Stimulated activated CD8-positive, alpha-beta memory T cell treated with anti-CD3 and anti-CD28 coated beads, Interleukin-12 subunit alpha, Interleukin-12 subunit beta, amount 100 ng/mL, for 24 hours (primary cell): Measurements from ENCODE around the gene ANKRD27.
"Not testable (repeated sequence)": the region's sequence is repeated elsewhere in the genome, so short reads cannot be mapped to it uniquely, and the experiment has no call there.

Source experiments
- DNase-seq: peaks from one replicate; pipeline ENCODE4 v3.0.0-alpha.2; 2020; ENCODE audit errors: extremely low read depth

ANKRD27 gene

DNA sequence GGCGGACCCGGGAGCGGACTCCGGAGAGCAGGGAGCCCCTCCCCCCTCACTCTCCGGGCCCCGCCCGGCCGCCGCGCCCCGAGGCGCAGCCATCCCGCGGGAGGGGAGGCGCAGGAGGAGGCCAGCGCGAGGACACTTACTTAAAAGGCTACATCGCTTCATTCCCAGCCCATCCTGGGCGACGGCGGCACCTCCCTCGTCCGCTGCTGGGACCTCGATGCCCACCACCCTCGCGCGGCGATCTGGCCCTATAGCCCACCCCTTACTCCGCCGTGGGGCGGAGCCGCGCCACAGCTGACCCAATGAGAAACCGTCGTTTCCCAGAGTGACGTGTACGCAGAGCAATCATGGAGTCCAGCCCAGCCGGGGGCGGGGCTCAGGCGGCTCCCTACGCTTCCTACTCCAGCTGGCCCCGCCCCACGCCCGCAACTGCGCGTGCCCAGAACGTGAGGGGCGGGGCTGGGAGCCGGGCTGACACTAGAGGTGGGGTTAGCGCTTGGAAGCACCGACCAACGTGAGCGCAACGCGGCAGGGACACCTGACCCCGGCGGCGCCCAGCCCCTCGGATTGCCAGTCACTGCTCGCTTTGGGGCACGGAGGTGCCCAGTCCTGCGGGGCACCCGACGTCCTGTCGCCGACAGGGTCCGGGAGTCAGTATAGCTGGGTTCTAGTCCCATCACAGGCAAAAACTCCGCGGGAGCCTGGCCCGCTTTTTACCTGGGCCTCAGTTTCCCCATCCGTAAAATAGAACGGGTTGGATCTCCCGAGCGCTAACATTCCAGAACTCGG lies at the start of gene ANKRD27:
Gene ANKRD27 (minus strand): TSS at position 250 of the 789 bp plus-strand sequence. CDS start 16,165 bp downstream, outside the sequence.
- peak; percentile 95 for DNase-seq

DNA sequence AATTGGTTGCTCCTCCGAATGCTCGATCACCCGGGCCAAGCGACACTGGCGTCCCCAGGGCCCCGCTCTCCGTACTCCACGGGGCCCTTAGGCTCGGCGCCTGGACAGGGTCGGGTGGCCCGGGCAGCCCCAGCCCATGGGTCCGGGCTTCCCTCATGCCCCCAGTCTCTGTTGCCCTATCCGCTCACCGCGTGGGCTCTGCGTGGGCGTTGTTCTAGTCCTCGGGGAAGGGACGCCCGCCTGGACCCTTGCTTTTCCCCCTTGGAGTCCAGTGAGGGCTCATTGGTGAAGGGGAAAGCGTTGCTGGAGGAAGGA lies 45.9 kb upstream of the ANKRD27 start:
- no peak for DNase-seq

DNA sequence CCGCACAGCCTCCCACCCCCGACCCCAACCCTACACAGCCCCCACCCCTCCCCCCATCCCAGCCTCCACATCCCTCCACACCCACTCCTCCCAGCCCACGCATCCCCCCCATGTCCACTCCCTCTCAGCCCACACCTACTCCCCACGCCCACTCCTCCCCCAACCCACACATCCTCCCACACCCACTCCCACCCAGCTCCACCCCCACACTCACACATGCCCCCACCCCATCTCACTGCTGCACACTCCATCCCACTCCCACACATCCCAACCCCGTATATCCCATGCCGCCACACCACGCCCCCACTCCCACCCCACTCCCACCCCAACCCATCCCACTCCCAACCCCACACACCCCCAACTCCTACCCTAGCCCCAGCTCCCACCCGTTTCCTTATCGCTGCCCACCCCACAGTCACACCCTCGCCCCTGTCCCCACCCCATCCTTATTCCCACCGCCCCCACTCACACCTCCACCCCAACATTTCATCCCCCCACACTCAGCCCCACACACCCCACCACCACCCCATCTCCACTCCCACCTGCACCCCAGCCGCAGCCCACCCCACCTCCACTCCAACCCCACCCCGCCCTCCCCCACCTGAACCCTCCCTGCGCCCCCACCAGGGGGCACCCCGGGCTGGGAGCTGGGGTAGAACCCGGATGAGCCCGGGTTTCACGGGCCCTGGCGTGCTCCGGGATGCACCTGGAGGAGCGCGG lies 45.4 kb upstream of the ANKRD27 start:
- no peak for DNase-seq

DNA sequence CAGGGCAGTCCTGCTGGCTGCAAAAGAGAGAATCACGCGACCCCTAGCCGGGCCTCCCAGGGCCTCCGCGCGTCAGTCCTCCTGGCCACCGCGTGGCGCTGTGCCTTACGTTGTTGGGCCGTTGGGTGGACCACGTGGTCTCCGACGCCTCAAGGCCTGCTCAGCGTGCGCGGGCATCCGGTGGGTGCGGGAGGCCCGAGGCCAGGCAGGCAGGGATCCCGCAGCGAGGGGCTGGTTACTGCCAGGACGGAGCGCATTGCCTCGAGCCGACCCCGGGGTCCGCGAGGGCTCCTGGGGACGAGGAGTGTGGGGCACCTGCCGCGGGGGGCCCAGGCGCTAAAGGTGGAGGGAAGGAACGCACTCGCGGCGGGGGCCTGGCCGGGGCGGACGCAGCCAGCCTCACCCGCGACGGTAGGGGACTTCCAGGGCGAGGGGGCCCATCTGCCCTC lies 44.7 kb upstream of the ANKRD27 start, which contains the start of gene TDRD12:
Gene TDRD12 (plus strand): TSS at position 157 of the 449 bp plus-strand sequence. CDS start 306 bp downstream, outside the sequence.
- DNase-seq, result no peak

DNA sequence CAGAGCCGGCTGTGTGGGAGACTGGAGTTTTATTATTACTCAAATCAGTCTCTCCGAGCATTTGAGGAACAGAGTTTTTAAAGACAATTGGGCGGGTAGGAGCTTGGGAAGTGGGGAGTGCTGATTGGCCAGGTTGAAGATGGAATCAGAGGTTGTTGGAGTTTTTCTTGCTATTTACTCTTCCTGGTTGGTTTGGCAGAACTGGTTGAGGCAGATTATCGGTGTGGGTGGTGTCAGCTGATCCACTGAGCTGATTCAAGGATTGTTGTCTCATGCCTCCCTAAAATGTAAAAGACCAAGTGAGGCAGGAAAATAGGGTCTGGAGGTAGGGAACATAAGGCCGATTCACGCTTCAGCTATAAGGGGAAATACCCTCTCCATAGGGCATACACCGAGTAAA lies 43.3 kb upstream of the ANKRD27 start:
- no peak for DNase-seq

DNA sequence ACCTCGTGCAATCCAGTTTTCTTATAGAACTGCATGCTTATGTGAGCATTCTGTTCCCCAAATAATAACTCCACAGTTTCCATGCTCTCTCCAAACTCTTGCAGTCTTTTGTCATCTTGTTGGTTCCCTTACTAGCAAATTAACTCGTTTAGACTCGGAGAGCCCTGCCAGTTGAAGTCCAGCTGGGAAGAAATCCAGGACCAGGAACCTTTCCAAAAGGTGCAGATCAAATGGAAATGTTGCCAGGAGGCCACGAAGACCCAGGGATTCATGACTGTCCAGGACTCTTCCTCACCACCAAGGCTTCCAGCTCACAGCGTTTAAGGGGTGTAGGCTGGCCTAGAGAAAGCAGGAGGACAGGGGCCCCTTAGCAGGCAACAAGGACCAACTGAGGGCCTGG lies 42.5 kb upstream of the ANKRD27 start:
- no peak for DNase-seq

DNA sequence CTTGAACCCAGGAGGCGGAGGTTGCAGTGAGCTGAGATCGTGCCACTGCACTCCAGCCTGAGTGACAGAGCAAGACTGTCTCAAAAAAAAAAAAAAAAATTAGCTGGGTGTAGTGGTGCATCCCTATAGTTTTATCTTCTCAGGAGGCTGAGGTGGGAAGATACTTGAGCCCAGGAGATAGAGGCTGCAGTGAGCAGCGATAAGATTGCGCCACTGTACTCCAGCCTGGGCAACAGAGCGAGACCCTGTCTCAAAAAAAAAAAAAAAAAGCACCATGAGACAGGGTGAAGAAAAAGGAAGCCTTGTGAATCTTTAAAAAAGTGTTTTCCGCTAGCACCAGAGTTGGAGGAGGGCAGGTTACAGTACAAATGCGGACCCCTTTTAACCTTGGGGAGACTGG lies 41.2 kb upstream of the ANKRD27 start:
- not testable (repeated sequence) for DNase-seq

DNA sequence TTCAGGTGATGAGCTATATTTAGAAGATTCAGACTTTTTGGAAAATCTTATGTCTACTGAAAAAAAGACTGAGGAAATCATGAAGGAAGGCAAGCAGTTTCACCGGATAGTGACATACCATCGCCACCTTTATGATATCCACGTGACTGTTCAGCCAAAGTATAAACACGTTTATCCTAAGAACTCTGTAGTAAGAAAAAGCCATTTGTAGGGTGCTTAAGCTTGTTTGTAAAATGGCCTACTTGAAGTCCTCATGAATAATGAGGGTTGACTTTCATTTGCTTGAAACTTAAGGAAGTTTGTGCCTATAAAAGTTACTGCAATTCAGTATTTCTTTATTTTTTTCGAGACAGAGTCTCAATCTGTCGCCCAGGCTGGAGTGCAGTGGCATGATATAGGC lies 36.8 kb upstream of the ANKRD27 start:
- DNase-seq, result no peak

DNA sequence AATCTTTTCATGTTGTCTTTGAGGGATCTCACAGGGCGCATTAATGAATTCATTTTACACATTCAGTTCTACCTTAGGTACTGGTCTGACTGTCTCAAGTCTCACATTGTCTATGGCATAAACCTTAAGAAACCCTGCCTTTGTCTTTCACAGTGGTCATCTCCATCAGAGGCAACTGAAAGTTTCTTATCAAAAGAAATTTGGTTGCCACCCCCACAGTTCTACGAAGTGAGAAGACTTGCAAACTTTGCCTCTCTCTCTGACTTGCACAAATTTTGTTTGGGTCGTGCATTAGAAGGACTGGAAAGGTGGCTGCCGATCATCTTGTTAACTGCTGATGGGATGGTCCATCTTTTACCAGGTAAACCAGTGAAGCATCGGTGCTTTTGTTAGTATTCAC lies 34.1 kb upstream of the ANKRD27 start:
- DNase-seq, result no peak

DNA sequence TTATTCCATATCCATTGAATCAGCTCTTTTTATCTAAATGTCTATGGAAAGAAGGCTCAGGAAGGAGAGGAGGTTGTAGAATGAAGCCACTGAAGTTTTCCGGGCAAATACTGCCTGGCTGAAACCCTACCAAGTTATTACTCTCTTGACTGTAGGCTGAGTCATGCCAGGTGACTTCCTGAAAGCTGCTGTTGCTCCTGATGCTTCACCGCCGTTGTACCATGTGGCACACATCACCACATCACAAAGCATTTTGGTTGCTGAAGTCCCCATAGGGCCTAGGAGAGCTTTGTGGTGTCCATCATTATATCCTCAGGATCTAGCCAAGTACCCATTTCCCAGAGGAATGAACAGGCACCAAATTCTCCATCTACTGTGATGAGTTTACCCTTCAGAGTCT lies 33.5 kb upstream of the ANKRD27 start:
- no peak for DNase-seq

DNA sequence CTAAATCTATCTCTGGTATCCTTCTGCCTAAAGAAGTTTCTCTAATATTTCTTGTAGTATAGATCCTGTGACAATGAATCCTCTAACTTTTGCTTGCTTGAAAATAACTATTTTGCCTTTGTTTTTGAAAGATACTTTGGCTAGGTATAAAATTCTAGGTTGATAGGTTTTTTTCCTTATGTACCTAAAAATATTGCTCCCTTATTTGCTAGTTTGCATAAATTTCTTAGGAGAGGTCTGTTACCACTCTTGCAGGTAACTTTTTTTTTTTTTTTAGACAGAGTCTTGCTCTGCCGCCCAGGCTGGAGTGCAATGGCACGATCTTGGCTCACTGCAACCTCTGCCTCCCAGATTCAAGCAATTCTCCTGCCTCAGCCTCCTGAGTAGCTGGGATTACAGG lies 29.0 kb upstream of the ANKRD27 start:
- not testable (repeated sequence) for DNase-seq

DNA sequence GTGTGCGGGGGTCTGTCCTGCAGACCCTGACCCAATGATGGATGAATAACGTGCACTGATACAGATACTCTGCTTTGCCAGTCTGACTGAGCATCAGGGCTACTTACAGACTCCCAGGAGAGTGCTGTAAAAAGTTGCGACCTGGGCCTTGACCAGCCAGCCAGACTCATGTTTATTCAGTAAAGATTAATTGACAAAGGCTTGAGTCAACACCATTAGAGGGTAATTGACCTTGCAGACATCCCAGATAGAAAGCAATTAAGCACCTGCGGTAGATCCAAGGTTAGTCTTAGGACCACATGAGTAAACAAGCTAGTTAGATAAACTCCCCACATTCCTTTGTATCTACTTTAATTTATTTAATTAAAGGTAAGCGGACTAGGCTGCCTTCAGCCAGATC lies 27.0 kb upstream of the ANKRD27 start:
- DNase-seq, result no peak

DNA sequence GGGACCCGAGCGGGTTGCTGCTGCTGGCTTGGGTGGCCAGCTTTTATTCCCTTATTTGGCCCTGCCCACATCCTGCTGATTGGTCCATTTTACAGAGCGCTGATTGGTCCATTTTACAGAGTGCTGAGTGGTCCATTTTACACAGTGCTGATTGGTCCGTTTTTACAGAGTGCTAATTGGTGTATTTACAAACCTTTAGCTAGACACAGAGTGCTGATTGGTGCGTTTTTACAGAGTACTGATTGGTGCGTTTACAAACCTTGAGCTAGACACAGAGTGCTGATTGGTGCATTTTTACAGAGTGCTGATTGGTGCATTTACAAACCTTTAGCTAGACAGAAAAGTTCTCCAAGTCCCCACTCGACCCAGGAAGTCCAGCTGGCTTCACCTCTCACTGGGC lies 25.1 kb upstream of the ANKRD27 start:
- not testable (repeated sequence) for DNase-seq

DNA sequence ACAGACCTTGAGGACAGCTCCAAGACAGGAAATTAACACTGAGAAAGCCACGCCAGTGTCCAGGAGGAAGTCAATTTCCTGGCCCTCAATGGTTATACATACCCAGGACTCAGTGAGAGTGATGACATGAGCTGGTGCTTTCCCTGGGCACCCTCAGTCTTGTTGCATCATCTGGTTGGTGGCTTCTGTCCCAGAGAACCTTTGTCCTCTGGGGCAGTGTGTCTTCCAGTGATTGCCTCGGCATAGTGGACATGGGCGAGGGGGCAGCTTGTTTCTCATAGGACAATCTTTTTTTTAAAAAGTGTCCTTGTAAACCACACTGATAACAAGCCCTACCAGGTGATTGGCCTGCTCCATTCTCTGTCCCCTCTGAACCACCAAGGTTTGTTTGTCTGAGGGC lies 21.8 kb upstream of the ANKRD27 start:
- DNase-seq, result not testable (repeated sequence)

DNA sequence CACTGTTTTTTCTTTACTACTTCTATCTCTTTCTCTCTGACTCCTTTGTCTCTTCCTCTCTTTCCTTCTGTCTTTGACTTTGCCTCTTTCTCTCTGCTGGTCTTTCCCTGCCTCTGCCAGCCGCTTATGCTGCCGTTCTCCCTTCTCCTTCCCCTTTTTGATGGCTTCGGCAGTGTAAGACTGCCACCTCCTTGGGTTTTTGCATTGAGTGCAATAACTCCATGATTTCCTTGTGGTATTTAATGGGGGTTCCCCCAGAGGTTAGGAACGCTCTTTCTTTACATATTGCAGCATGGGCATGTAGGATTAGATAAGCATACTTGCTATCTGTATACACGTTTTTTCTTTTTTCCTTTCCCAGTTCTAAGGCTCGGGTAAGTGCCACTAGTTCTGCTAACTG lies 20.5 kb upstream of the ANKRD27 start:
- not testable (repeated sequence) for DNase-seq

DNA sequence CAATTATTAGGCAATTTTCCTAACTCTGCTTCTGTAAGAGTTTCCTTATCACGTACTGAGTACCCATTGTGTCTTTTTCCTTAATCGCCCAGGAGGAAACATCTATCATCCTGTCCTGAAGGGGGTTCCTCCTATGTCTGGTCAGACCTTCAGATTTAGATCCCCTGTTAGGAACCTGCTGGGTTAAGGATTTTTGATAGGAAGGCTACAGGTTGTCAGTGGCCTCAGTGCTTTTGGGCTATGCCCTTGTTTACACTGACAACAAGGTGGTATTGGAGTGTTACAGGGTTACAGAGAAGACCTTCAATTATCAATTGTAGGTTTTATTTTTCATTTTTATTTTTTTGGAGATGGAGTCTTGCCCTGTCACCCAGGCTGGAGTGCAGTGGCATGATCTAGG lies 19.9 kb upstream of the ANKRD27 start:
- not testable (repeated sequence) for DNase-seq

DNA sequence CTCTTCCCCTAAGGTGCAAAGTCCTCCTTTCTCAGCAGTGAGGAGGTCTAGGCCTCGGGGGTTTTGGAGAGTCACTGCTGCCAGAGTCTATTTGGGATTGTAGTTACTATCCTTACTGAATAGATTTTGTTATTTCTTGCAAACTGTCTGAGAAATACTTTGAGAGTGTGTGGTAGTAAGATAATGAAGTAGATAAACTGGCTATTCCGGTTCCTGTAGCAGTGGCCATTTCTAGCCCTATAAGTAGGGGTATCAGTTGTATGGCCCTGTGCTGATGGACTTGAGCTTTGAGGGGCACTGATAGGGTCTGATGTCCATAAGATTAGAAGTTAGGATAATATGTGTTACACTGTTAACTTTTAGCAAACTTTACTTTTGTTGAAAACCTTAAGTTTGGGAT lies 19.3 kb upstream of the ANKRD27 start:
- DNase-seq, result not testable (repeated sequence)

DNA sequence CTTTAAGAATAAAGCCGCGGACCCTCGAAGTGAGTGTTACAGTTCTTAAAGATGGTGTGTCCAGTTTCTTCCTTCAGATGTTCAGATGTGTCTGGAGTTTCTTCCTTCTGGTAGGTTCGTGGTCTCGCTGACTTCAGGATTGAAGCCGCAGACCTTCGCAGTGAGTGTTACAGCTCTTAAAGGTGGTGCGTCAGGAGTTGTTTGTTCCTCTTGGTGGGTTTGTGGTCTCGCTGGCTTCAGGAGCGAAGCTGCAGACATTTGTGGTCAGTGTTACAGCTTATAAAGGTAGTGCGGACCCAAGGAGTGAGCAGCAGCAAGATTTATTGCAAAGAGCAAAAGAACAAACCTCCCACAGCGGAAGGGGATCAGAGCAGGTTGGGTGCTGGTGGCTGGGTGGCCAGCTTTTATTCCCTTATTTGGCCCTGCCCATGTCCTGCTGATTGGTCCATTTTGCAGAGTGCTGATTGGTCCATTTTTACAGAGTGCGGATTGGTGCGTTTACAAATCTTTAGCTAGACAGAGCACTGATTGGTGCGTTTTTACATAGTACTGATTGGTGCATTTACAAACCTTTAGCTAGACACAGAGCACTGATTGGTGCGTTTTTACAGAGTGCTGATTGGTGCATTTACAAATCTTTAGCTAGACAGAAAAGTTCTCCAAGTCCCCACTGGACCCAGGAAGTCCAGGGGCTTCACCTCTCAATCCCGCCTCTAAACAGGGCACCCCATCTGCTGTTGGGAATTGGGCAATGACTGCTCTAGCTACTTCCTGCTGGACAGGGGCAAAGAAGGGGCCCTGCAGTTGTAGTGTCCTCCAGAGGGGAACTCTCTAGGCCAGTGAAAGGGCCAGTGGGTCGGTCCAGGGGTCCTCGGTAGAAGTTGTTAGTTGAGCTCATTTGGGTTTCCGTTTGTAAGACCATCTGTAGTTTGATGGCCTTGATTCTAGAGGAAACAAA lies 18.4 kb upstream of the ANKRD27 start:
- DNase-seq, result not testable (repeated sequence)

DNA sequence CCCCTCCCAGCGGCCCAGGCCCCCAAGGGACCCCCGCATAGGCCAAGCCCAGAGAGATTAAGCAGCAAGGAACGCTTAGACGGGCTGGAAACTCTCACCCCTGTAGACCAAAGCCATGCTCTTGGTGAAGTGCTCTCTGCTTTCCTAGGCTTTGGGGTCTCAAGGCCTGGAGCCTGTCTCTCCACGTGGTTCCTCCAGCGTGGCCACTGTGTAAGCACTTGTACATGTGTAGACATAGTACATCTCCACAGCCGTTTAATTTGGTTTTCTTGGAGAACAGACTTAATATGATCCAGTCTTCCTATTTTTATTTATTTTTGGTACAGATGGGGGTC lies 17.7 kb upstream of the ANKRD27 start:
- no peak for DNase-seq

DNA sequence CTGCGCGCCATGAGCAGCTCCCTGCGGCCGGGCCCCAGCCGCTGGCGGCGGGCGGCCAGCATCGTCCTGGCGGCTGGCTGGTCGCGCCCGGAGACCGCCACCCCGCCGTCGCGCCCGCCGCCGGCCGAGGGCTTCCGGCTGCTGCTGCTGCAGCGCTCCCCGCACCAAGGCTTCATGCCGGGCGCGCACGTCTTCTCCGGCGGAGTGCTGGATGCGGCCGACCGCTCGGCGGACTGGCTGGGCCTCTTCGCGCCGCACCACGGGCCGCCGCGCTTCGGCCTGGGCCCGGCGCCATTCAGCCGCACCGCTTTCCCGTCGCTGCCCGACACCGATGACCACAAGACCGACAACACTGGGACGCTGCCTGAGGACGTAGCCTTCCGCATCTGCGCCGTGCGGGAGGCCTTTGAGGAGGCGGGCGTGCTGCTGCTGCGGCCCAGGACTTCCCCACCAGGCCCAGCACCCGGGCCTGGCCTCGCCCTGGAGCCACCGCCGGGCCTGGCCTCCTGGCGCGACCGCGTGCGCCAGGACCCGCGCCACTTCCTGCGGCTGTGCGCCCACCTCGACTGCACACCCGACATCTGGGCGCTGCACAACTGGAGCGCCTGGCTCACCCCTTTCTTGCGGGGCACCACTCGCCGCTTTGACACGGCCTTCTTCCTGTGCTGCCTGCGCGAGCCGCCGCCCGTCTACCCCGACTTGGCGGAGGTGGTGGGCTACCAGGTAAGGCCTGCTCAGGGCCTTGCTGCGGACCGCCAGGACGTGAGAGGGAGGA lies 17.2 kb upstream of the ANKRD27 start:
- no peak for DNase-seq

DNA sequence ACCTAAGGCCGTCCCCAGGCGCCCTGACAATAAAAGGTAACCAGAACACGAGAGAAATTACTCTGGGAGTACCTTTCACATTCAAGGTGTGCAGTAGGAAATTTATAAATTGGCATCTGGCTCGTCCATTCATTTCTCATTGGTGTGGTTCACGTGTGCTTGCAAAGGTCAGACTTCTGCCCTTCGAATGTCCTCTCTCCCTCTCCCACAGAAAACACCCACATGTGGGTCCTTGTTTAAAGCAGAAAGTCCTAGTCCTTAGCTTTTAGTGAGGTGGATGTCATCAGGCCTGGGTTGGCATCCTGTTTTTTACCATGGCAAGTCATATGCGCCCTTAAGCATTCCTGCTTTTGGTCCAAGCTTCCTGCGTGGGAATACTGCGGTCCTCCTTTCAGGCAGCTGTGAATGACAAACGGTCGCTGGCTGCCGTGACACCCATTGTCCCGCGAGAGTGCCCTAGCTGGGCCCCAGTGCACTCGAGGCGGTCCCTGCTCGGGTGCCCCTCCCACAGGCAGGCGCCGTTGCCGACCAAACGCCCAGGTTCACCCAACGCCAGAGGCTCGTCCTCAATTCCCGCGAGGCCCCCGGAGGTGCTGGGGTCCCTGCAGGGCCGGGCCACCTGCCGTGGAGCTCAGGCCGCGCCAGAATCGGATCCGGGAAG lies 16.4 kb upstream of the ANKRD27 start, which contains the start of gene NUDT19:
Gene NUDT19 (plus strand): TSS at position 531 of the 661 bp plus-strand sequence. CDS start 140 bp downstream, outside the sequence.
- DNase-seq, result no peak
